GM10266 (cell line): ENCODE measurements around the gene MYRFL.
"Not testable (repeated sequence)": the region's sequence is repeated elsewhere in the genome, so short reads cannot be mapped to it uniquely, and the experiment has no call there.

Source experiments
- DNase-seq: peaks from one replicate; pipeline ENCODE4 v3.0.0; 2012; ENCODE audit errors: extremely low spot score
- CTCF ChIP-seq: IDR thresholded peaks from 2 replicates; pipeline ENCODE4 v1.5.1; 2012; ENCODE audit warnings: mild to moderate bottlenecking, low read depth; ENCODE audit not compliant: control insufficient read depth, insufficient read depth; ENCODE audit errors: missing control alignments

The MYRFL gene

DNA sequence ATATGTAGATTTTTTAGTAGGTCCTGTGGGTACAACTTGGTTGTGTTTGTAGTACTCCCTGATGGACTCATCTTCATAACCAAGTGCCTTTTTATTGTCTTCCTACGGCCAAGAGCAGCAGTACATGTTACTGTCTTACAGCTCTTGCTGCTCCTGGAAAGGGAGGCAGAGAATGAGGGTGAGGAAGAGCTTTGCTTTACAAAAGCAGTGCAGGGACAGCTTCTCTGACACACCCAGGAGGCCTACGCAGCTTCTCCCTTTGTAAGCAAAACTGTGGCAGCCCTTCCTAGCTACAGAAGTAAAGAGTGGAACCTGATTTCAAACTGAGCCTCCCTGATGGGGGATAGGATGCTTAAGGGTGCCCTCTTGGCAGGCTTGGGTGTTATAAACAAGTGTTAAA lies 18.6 kb downstream of the MYRFL start:
- DNase-seq = no peak
- no peak for TF ChIP-seq CTCF

GRCh38 chr12:69844416-69844815 lies 19.4 kb downstream of the MYRFL start:
- no peak for TF ChIP-seq CTCF
- DNase-seq = no peak

DNA sequence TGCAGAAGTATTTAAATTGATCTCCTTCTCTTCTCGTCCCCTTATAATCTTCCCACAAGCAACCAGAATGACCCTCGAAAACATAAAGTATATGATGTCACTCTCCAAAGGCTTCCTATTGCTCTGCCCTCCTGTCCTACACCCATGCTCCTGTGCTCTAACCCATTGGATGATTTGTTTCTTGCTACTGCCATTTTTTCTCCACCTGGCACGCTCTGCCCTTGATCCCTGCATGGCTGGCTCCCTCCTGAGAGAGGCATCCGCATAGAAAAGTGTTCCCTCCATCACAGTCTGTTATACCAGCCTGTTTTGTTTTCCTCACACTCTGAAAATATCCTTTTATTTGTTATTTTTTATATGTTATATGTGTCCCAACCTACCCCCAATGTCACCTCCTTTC lies 19.8 kb downstream of the MYRFL start:
- no peak for TF ChIP-seq CTCF
- no peak for DNase-seq

GRCh38 chr12:69846976-69847375 lies 21.9 kb downstream of the MYRFL start:
- DNase-seq = no peak
- TF ChIP-seq CTCF = no peak

DNA sequence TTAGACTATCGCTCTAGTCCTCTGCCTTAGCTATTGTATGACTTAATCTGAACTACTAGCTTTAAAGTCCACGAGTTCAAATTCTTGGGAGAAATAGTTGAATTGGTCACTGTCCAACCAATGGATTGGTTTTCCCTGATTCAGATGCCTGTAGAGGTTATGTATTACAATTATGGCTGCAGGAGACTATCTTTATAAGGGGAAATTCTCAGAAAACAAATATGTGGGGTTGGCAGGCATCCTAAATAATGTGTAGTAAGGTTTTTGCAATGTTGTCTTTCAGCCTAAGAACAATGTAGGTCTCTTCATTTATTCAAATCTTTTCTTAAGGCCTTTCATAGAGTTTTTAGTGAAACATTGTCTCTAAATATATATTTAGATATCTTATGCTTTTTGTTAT lies 26.9 kb downstream of the MYRFL start:
- no peak for DNase-seq
- TF ChIP-seq CTCF = no peak

GRCh38 chr12:69853176-69853961 lies 28.3 kb downstream of the MYRFL start:
- not testable (repeated sequence) for DNase-seq

- TF ChIP-seq CTCF = no peak
- no peak for DNase-seq
Observed at GRCh38 chr12:69866698-69867097, 41.7 kb downstream of the MYRFL start.

DNA sequence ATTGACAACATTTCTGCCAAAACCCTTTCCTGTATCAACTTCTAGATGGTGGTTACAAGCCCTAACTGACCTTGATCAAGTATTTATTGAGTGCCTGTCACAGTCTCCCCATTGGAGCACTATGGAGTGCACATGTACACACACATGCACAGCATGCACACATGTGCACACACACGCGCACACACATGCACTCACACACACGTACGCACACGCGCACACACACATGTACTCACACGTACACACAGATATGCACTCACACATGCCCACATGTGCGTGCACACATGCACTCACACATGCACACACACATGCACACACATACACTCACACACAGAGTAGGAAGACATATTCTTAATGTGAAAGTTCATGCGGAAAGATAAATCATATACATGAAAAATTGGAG lies 43.7 kb downstream of the MYRFL start:
- no peak for TF ChIP-seq CTCF
- DNase-seq = no peak
